Astrocyte (in vitro differentiated cells and primary cell): ENCODE measurements around the gene EMP2.

Experiments
- CTCF ChIP-seq: IDR thresholded peaks from 2 replicates; pipeline ENCODE4 v1.5.1; 2011; ENCODE audit warnings: low read depth, mild to moderate bottlenecking, inconsistent platforms, low read length, moderate library complexity; ENCODE audit not compliant: insufficient read depth
- EZH2 ChIP-seq: IDR thresholded peaks from 2 replicates; pipeline ENCODE4 v1.6.1; 2012; ENCODE audit warnings: mild to moderate bottlenecking, low read length, inconsistent platforms; ENCODE audit not compliant: insufficient read depth

- TF ChIP-seq CTCF (no peak), EZH2 (no peak)
Measured at GRCh38 chr16:10605636-10606035, 25.2 kb upstream of the EMP2 start.
